Measurements from ENCODE around the gene KIF21B.

- TF ChIP-seq CTCF (IDR thresholded peaks at IDR 0.05): no peak
- TF ChIP-seq EP300 (IDR thresholded peaks at IDR 0.05): no peak
- TF ChIP-seq POLR2A (IDR thresholded peaks at IDR 0.05): no peak
These were observed 53.6 kb downstream of the KIF21B start for GRCh38 chr1:200969726-200970561.
